Measurements from ENCODE around the gene ZNF280B.

GRCh38 chr22:22535662-22536061 lies 27.1 kb upstream of the ZNF280B start:
- TF ChIP-seq CTCF (optimal IDR thresholded peaks at IDR 0.05 in 1 of 3, IDR thresholded peaks at IDR 0.05 in 1 of 3, conservative IDR thresholded peaks at IDR 0.05 in 1 of 3; ENCODE audit: extremely low read depth in 1 of 3, insufficient read depth in 2 of 3, low read length in 3 of 3): no peak
- TF ChIP-seq EZH2 (IDR thresholded peaks at IDR 0.05; ENCODE audit: low read length): no peak

All from keratinocyte (primary cell).